ENCODE results near the gene PRR5L. TPM values are rescaled to one million over a fixed set of nuclear protein-coding genes. Genes with fewer than 3 reads are reported as not detected.

PRR5L gene
- total and polyA plus RNA-seq, 9 of the 15 experiments (the other 6 are each of a cell fraction or from before 2014, with no cell fraction given) = 0.11 to 0.60 (median 0.36) TPM; not detected in 2

DNA sequence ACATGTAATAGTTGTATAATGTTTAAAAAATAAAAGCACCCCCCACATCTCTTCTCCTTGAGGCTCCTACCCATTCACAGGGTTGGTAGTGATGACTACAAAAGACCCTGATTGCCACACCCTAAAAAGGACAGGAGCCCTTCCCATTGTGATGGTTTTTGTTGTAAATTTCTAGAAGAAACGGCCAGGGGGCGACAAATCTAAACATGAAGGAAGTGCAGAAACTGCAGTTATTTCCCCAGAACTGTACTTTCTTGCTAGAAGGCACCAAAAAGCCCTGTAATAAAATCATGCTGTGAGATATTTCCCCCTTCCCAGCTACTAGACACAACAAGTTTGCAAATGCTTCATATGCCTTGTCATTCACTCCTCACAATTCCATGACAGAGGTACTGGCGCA lies 10.8 kb downstream of the PRR5L start:
- no peaks in the 10 kb centered on the region for H3K27me3 ChIP-seq (ENCODE audit: control insufficient read depth in 2 of 2, insufficient read depth in 2 of 2, low read length in 2 of 2)
- DNase-seq (ENCODE audit: extremely low read depth in 1 of 4, low spot score in 3 of 4) (peak in 1 of 4 experiments; percentile 31), ATAC-seq (0 out of 3 replicates have a peak, but pooled peaks have one; percentile 31), FAIRE-seq (peak; percentile 54)
- H3K9me3 ChIP-seq (replicated peaks; ENCODE audit: control insufficient read depth, insufficient read depth, low read depth, low read length) = no peaks in the 10 kb centered on the region
- H3K79me2 ChIP-seq (ENCODE audit: control insufficient read depth, insufficient read depth, low read length) = no peaks in the 10 kb centered on the region
- H3K9ac ChIP-seq (ENCODE audit: insufficient read depth in 1 of 2, low read depth in 2 of 2, low read length in 2 of 2) = no peak overlapping the region
- H3K4me1 ChIP-seq (replicated peaks in 1 of 2; ENCODE audit: control insufficient read depth in 2 of 2, insufficient read depth in 2 of 2, low read length in 2 of 2) = no peaks in the 10 kb centered on the region
- in situ Hi-C loops (cut with MboI) (loop anchor here (5.0 to 10.0 kb wide), 2 partner anchors 185 to 438 kb away; no protein-coding TSS in a partner anchor), intact Hi-C loops (cut with micrococcal nuclease) (loop anchor here (1.0 to 5.0 kb wide), 2 partner anchors 171 to 185 kb away; no protein-coding TSS in a partner anchor)
- H2AFZ ChIP-seq (ENCODE audit: low read depth, low read length) = no peak overlapping the region
- no peak overlapping the region for H3K4me2 ChIP-seq (ENCODE audit: insufficient read depth, low read length)
- no TSS peak for BruUV-seq (replicated peaks)
- H4K20me1 ChIP-seq (replicated peaks; ENCODE audit: control insufficient read depth, insufficient read depth, low read length) = no peaks in the 10 kb centered on the region
- H3K36me3 ChIP-seq (ENCODE audit: control insufficient read depth, insufficient read depth, low read length) = no peaks in the 10 kb centered on the region
- POLR2A ChIA-PET = no interaction called here
- CTCF ChIA-PET (ENCODE audit: low intra/inter-chr PET ratio) = interaction anchor here (1.1 kb wide), 1 partner anchor 184 kb away, joined by 3 read pairs; no protein-coding TSS in a partner anchor
- WGBS (ENCODE audit: insufficient coverage, low coverage, missing lambda C conversion rate) = 2% methylated on average over 3 of the region's 3 CpGs
- no peaks in the 10 kb centered on the region for H3K9me1 ChIP-seq (ENCODE audit: control insufficient read depth, insufficient read depth, low read length)
- H3K4me3 ChIP-seq = no peak overlapping the region
- H3K27ac ChIP-seq (ENCODE audit: extremely low read depth, low read depth, low read length) = no peak overlapping the region
- no peak for TF ChIP-seq ETV6 (IDR thresholded peaks at IDR 0.05; ENCODE audit: borderline replicate concordance in 1 of 2, low read depth in 2 of 2, low read length in 1 of 2)
- no peak for TF ChIP-seq ETV6 (CRISPR knock-in tag; IDR thresholded peaks at IDR 0.05; ENCODE audit: borderline replicate concordance)
- TF ChIP-seq GATA2 (CRISPR knock-in tag; IDR thresholded peaks at IDR 0.05) = no peak
- TF ChIP-seq, protein P1, sequence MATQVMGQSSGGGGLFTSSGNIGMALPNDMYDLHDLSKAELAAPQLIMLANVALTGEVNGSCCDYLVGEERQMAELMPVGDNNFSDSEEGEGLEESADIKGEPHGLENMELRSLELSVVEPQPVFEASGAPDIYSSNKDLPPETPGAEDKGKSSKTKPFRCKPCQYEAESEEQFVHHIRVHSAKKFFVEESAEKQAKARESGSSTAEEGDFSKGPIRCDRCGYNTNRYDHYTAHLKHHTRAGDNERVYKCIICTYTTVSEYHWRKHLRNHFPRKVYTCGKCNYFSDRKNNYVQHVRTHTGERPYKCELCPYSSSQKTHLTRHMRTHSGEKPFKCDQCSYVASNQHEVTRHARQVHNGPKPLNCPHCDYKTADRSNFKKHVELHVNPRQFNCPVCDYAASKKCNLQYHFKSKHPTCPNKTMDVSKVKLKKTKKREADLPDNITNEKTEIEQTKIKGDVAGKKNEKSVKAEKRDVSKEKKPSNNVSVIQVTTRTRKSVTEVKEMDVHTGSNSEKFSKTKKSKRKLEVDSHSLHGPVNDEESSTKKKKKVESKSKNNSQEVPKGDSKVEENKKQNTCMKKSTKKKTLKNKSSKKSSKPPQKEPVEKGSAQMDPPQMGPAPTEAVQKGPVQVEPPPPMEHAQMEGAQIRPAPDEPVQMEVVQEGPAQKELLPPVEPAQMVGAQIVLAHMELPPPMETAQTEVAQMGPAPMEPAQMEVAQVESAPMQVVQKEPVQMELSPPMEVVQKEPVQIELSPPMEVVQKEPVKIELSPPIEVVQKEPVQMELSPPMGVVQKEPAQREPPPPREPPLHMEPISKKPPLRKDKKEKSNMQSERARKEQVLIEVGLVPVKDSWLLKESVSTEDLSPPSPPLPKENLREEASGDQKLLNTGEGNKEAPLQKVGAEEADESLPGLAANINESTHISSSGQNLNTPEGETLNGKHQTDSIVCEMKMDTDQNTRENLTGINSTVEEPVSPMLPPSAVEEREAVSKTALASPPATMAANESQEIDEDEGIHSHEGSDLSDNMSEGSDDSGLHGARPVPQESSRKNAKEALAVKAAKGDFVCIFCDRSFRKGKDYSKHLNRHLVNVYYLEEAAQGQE (IDR thresholded peaks at IDR 0.05; ENCODE audit: borderline replicate concordance) = peak; percentile 27; the same call in 1 of the 2 replicates
- TF ChIP-seq, protein P1 (CRISPR knock-in tag; IDR thresholded peaks at IDR 0.05; ENCODE audit: low read depth) = no peak
- TF ChIP-seq TSC22D4 (tag; IDR thresholded peaks at IDR 0.05) = no peak
- TF ChIP-seq ZNF253 (CRISPR knock-in tag; conservative IDR thresholded peaks at IDR 0.05) = no peak
- TF ChIP-seq POLR2AphosphoS2 (IDR thresholded peaks at IDR 0.05; ENCODE audit: low read length) = no peak
- no peak for TF ChIP-seq CBFA2T3 (IDR thresholded peaks at IDR 0.05)
- no peak for TF ChIP-seq ZFX (CRISPR knock-in tag; IDR thresholded peaks at IDR 0.05)
- TF ChIP-seq CEBPB (tag; IDR thresholded peaks at IDR 0.05) = no peak
- no peak for TF ChIP-seq ATF7 (IDR thresholded peaks at IDR 0.05)
- TF ChIP-seq, protein P2, sequence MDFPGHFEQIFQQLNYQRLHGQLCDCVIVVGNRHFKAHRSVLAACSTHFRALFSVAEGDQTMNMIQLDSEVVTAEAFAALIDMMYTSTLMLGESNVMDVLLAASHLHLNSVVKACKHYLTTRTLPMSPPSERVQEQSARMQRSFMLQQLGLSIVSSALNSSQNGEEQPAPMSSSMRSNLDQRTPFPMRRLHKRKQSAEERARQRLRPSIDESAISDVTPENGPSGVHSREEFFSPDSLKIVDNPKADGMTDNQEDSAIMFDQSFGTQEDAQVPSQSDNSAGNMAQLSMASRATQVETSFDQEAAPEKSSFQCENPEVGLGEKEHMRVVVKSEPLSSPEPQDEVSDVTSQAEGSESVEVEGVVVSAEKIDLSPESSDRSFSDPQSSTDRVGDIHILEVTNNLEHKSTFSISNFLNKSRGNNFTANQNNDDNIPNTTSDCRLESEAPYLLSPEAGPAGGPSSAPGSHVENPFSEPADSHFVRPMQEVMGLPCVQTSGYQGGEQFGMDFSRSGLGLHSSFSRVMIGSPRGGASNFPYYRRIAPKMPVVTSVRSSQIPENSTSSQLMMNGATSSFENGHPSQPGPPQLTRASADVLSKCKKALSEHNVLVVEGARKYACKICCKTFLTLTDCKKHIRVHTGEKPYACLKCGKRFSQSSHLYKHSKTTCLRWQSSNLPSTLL (IDR thresholded peaks at IDR 0.05) = no peak

Data from K562 (cell line).